Measurements from ENCODE around the gene ARID5B.

DNA sequence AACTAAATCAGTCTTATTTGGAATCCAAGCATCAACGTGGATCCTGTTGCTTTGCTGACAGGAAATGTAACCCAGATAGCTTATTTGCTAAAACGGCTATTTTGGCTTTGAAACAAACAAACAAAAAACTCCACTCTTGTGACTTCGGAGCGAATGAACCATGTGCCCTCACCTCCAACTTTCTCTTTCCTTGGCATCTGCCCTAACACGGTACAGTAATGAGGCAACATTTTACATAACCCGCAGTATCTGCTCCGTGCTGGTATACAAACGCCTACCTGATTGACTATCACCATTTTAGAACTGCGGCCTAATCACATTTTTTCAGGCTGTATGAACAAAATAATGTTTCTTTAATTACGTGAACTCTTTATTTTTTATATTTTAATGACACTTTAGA lies 37.5 kb upstream of the ARID5B start:
- TF ChIP-seq, protein P1, sequence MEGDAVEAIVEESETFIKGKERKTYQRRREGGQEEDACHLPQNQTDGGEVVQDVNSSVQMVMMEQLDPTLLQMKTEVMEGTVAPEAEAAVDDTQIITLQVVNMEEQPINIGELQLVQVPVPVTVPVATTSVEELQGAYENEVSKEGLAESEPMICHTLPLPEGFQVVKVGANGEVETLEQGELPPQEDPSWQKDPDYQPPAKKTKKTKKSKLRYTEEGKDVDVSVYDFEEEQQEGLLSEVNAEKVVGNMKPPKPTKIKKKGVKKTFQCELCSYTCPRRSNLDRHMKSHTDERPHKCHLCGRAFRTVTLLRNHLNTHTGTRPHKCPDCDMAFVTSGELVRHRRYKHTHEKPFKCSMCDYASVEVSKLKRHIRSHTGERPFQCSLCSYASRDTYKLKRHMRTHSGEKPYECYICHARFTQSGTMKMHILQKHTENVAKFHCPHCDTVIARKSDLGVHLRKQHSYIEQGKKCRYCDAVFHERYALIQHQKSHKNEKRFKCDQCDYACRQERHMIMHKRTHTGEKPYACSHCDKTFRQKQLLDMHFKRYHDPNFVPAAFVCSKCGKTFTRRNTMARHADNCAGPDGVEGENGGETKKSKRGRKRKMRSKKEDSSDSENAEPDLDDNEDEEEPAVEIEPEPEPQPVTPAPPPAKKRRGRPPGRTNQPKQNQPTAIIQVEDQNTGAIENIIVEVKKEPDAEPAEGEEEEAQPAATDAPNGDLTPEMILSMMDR (IDR thresholded peaks at IDR 0.05) = no peak
- TF ChIP-seq POLR2A (IDR thresholded peaks at IDR 0.05) = no peak

All from Peyer's patch (tissue), 4 donors.